GM23338 (cell line): ENCODE results near the gene GPD1L.

Experiments used
- CREB1 ChIP-seq: fragments of 250-450 bp; sonication (Bioruptor Pico); IDR thresholded peaks from 2 replicates; pipeline ENCODE4 v1.5.0; 2020; ENCODE audit warnings: low read depth, mild to moderate bottlenecking, moderate library complexity
- CTCF ChIP-seq, 2 experiments: fragments of 200-600 bp in 1 of 2; sonication (generic) in 1 of 2; conservative IDR thresholded peaks; 2 replicates each; pipeline versions ENCODE4 v1.5.1 to v1.6.1; 2016 to 2017; ENCODE audit warnings: antibody characterized with exemption in 2 of 2, low read depth in 2 of 2, mild to moderate bottlenecking in 2 of 2, moderate library complexity in 1 of 2
- ETS1 ChIP-seq: IDR thresholded peaks from 2 replicates; pipeline ENCODE4 v1.6.1; 2016; ENCODE audit warnings: antibody characterized with exemption
- EZH2 ChIP-seq: fragments of 200-600 bp; sonication (generic); IDR thresholded peaks from one replicate; pipeline ENCODE4 v1.8.0; 2017; ENCODE audit warnings: antibody characterized with exemption, mild to moderate bottlenecking, low read depth; ENCODE audit not compliant: unreplicated experiment
- EZH2phosphoT487 ChIP-seq: fragments of 200-600 bp; sonication (generic); IDR thresholded peaks from one replicate; pipeline ENCODE4 v1.8.1; 2018; ENCODE audit warnings: antibody characterized with exemption; ENCODE audit not compliant: unreplicated experiment
- JUNB ChIP-seq: IDR thresholded peaks from one replicate; pipeline ENCODE4 v1.6.1; 2016; ENCODE audit warnings: antibody characterized with exemption; ENCODE audit not compliant: unreplicated experiment
- NANOG ChIP-seq: IDR thresholded peaks from 2 replicates; pipeline ENCODE4 v1.6.1; 2016; ENCODE audit warnings: antibody characterized with exemption, borderline replicate concordance
- POLR2AphosphoS5 ChIP-seq: IDR thresholded peaks from 2 replicates; pipeline ENCODE4 v1.6.1; 2016; ENCODE audit warnings: antibody characterized with exemption, low read depth
- STAT1 ChIP-seq: IDR thresholded peaks from one replicate; pipeline ENCODE4 v1.6.1; 2016; ENCODE audit warnings: antibody characterized with exemption; ENCODE audit not compliant: unreplicated experiment
- ZNF331 ChIP-seq: fragments of 250-450 bp; sonication (Bioruptor Pico); IDR thresholded peaks from 2 replicates; pipeline ENCODE4 v1.5.0; 2020; ENCODE audit warnings: low read depth, mild to moderate bottlenecking, moderate library complexity
- TF ChIP-seq, protein P1 (sequence below): IDR thresholded peaks from one replicate; pipeline ENCODE4 v1.6.1; 2018; ENCODE audit warnings: antibody characterized with exemption; ENCODE audit not compliant: unreplicated experiment

GRCh38 chr3:32181365-32181764 is 74.9 kb downstream of the GPD1L start:
- TF ChIP-seq CTCF (conservative IDR thresholded peaks at IDR 0.05; ENCODE audit: low read depth in 2 of 2) (no peak), EZH2phosphoT487 (no peak), POLR2AphosphoS5 (no peak), EZH2 (no peak), CREB1 (CRISPR knock-in tag) (no peak), STAT1 (no peak), ETS1 (no peak), JUNB (no peak), NANOG (no peak), ZNF331 (CRISPR knock-in tag) (no peak)
- TF ChIP-seq, protein P1, sequence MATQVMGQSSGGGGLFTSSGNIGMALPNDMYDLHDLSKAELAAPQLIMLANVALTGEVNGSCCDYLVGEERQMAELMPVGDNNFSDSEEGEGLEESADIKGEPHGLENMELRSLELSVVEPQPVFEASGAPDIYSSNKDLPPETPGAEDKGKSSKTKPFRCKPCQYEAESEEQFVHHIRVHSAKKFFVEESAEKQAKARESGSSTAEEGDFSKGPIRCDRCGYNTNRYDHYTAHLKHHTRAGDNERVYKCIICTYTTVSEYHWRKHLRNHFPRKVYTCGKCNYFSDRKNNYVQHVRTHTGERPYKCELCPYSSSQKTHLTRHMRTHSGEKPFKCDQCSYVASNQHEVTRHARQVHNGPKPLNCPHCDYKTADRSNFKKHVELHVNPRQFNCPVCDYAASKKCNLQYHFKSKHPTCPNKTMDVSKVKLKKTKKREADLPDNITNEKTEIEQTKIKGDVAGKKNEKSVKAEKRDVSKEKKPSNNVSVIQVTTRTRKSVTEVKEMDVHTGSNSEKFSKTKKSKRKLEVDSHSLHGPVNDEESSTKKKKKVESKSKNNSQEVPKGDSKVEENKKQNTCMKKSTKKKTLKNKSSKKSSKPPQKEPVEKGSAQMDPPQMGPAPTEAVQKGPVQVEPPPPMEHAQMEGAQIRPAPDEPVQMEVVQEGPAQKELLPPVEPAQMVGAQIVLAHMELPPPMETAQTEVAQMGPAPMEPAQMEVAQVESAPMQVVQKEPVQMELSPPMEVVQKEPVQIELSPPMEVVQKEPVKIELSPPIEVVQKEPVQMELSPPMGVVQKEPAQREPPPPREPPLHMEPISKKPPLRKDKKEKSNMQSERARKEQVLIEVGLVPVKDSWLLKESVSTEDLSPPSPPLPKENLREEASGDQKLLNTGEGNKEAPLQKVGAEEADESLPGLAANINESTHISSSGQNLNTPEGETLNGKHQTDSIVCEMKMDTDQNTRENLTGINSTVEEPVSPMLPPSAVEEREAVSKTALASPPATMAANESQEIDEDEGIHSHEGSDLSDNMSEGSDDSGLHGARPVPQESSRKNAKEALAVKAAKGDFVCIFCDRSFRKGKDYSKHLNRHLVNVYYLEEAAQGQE, result no peak
